Activated CD4-positive, CD25-positive, alpha-beta regulatory T cell treated with anti-CD3 and anti-CD28 coated beads, Interleukin-2, amount 50 U/mL, for 24 hours (primary cell): ENCODE results near the gene MRNIP.
"Not testable (repeated sequence)": the region's sequence is repeated elsewhere in the genome, so short reads cannot be mapped to it uniquely, and the experiment has no call there.

Experiments
- ATAC-seq, 2 donors: fragments of 150-1000 bp; cut with Tn5 transposase; one replicate each; pipeline ENCODE4 v1.10.0; 2021; ENCODE audit warnings: mild to moderate bottlenecking in 1 of 2, moderate library complexity in 1 of 2

The MRNIP gene

GRCh38 chr5:179837076-179838011, 21.3 kb downstream of the MRNIP start:
- ATAC-seq = no peak

- peak; percentile 97 to 99 for ATAC-seq
These were observed 22.2 kb downstream of the MRNIP start for GRCh38 chr5:179836225-179837019.

DNA sequence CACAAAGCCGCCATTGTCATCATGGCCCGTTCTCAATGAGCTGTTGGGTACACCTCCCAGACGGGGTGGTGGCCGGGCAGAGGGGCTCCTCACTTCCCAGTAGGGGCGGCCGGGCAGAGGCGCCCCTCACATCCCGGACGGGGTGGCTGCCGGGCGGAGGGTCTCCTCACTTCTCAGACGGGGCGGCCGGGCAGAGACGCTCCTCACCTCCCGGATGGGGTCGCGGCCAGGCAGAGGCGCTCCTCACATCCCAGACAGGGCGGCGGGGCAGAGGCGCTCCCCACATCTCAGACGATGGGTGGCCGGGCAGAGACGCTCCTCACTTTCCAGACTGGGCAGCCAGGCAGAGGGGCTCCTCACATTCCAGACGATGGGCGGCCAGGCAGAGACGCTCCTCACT, 23.7 kb downstream of the MRNIP start:
- not testable (repeated sequence) for ATAC-seq

- no peak for ATAC-seq
These were observed 24.5 kb downstream of the MRNIP start for GRCh38 chr5:179834120-179834519.

- no peak for ATAC-seq
These were observed 24.9 kb downstream of the MRNIP start for GRCh38 chr5:179833709-179834070.

DNA sequence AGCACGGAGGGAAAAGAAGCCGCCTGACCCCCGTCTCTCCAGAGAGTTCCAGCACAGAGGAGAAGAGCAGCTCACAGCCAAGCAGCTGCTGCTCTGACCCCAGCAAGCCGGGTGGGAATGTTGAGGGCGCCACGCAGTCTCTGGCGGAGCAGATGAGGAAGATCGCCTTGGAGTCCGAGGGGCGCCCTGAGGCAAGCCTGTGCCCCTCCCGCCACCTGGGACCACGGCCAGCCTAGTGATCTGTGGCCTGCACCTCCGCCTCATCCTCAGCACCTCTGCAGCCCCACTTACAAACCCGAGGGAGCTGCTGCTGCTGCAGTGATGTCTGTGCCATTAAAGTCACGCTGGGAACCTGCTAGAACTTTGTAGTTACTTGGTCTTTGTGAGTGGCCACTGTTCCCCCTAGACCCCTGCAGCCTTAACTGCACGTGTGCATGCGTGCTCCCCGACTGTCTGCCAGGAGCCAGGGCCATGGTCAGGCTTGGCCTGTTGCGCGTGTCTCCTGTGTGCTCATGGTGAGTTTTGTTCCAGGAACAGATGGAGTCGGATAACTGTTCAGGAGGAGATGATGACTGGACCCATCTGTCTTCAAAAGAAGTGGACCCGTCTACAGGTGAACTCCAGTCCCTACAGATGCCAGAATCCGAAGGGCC, 25.4 kb downstream of the MRNIP start:
- ATAC-seq = no peak

- ATAC-seq = no peak
These were observed 26.4 kb downstream of the MRNIP start for GRCh38 chr5:179832039-179832745.

- ATAC-seq = no peak
These were observed 27.7 kb downstream of the MRNIP start for GRCh38 chr5:179830818-179831468.

GRCh38 chr5:179829732-179830435, 28.7 kb downstream of the MRNIP start:
- ATAC-seq = no peak

- ATAC-seq = no peak
These were observed 29.7 kb downstream of the MRNIP start for GRCh38 chr5:179828756-179829421.

- ATAC-seq = peak; percentile 91 to 95
These were observed 30.9 kb downstream of the MRNIP start for GRCh38 chr5:179827680-179828079.

DNA sequence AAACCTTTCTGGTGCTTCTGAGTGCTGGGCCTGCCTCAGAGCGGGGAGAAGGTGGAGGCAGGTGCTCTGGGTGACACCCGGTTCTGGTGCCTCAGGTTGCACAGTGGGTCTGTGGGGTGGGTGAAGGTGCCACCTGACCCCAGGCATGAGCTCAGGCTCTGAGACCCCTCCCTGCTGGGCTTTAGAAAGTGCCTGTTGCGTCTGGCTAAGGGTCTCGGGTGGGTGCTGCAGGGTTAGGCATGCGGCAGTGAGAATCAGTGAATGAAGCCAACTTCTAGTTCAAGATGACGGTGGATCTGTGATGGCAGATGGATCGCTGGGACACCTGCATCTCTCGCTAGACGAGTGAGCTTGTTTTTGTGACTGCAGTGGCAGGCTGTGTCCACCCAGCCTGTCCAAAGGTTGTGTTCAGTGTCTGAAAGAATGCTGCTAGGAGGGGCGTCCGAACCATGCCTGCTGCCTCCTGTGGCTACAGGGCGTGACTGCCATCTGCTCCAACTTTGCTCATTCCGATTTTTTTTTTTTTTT, 32.9 kb downstream of the MRNIP start:
- no peak for ATAC-seq

GRCh38 chr5:179824745-179825112, 33.9 kb downstream of the MRNIP start:
- no peak for ATAC-seq

GRCh38 chr5:179823937-179824744, 34.5 kb downstream of the MRNIP start:
- no peak for ATAC-seq

GRCh38 chr5:179822444-179822990, 36.1 kb downstream of the MRNIP start:
- ATAC-seq = no peak

- no peak for ATAC-seq
These were observed 36.6 kb downstream of the MRNIP start for GRCh38 chr5:179822059-179822432.

- ATAC-seq = peak; percentile 63 to 69
These were observed 37.1 kb downstream of the MRNIP start for GRCh38 chr5:179821298-179822058.

- ATAC-seq = peak; percentile 51
These were observed 37.9 kb downstream of the MRNIP start, which contains the start of gene SQSTM1 for GRCh38 chr5:179820483-179821297. TSS of gene SQSTM1 (plus strand) at chr5:179820905. CDS start at chr5:179820937, 32 bp downstream.
